Measurements from ENCODE around the gene SUSD3.

SUSD3 gene

GRCh38 chr9:93077811-93078210 lies 19.3 kb downstream of the SUSD3 start:
- no peak for FAIRE-seq

GRCh38 chr9:93079371-93079770 lies 20.9 kb downstream of the SUSD3 start:
- no peak for FAIRE-seq

- FAIRE-seq, result no peak
These were observed 21.9 kb downstream of the SUSD3 start for GRCh38 chr9:93080406-93080805.

- FAIRE-seq, result no peak
These were observed 22.6 kb downstream of the SUSD3 start for GRCh38 chr9:93081081-93081529.

- FAIRE-seq, result no peak
These were observed 23.4 kb downstream of the SUSD3 start for GRCh38 chr9:93081931-93082330.

GRCh38 chr9:93082841-93083411 lies 24.4 kb downstream of the SUSD3 start:
- FAIRE-seq, result no peak

GRCh38 chr9:93083592-93084470 lies 25.3 kb downstream of the SUSD3 start:
- no peak for FAIRE-seq

GRCh38 chr9:93084471-93084881 lies 26.0 kb downstream of the SUSD3 start:
- FAIRE-seq, result no peak

GRCh38 chr9:93085676-93086075 lies 27.2 kb downstream of the SUSD3 start:
- FAIRE-seq, result no peak

- no peak for FAIRE-seq
These were observed 28.1 kb downstream of the SUSD3 start for GRCh38 chr9:93086447-93087224.

- FAIRE-seq, result no peak
These were observed 29.6 kb downstream of the SUSD3 start for GRCh38 chr9:93087971-93088655.

GRCh38 chr9:93088656-93089015 lies 30.1 kb downstream of the SUSD3 start:
- no peak for FAIRE-seq

- no peak for FAIRE-seq
These were observed 30.5 kb downstream of the SUSD3 start for GRCh38 chr9:93089024-93089423.

GRCh38 chr9:93089481-93089991 lies 31.0 kb downstream of the SUSD3 start:
- FAIRE-seq, result no peak

GRCh38 chr9:93090091-93090655 lies 31.7 kb downstream of the SUSD3 start:
- FAIRE-seq, result no peak

- FAIRE-seq, result no peak
These were observed 32.6 kb downstream of the SUSD3 start for GRCh38 chr9:93091056-93091452.

GRCh38 chr9:93091453-93092081 lies 33.1 kb downstream of the SUSD3 start:
- FAIRE-seq, result no peak

GRCh38 chr9:93092251-93092991 lies 33.9 kb downstream of the SUSD3 start:
- FAIRE-seq, result no peak

GRCh38 chr9:93093127-93093876 lies 34.8 kb downstream of the SUSD3 start:
- no peak for FAIRE-seq

GRCh38 chr9:93093877-93094657 lies 35.6 kb downstream of the SUSD3 start:
- no peak for FAIRE-seq
